WTC11 (cell line): ENCODE data around the gene APH1A. TPM values are rescaled to one million over a fixed set of nuclear protein-coding genes. Genes with fewer than 3 reads are reported as not detected.

Source experiments
- ATAC-seq: fragments of 200-7000 bp; cut with Tn5 transposase; 2 replicates; pipeline ENCODE4 v1.10.0; 2021; ENCODE audit warnings: mild to moderate bottlenecking, moderate library complexity
- CTCF ChIA-PET: fragments of 300-600 bp; sonication (Branson Sonifier 250); formaldehyde crosslinking; loops from one replicate; lab custom pipeline; 2021; ENCODE audit warnings: antibody characterized with exemption; lab: Charles Lee
- POLR2A ChIA-PET: fragments of 350-600 bp; sonication (Branson Sonifier 250); formaldehyde crosslinking; loops from one replicate; lab custom pipeline; 2021; ENCODE audit warnings: antibody characterized with exemption; lab: Charles Lee
- DNase-seq: peaks from one replicate; pipeline ENCODE4 v3.0.0; 2021; ENCODE audit warnings: low spot score
- H3K27ac Mint-ChIP-seq: 2 replicates; pipeline ENCODE4 v1.8.0; 2021; ENCODE audit warnings: mixed read lengths
- H3K27me3 Mint-ChIP-seq: 2 replicates; pipeline ENCODE4 v1.8.0; 2021; ENCODE audit warnings: low read depth, mild to moderate bottlenecking, moderate library complexity, mixed read lengths
- H3K36me3 Mint-ChIP-seq: 2 replicates; pipeline ENCODE4 v1.8.0; 2021; ENCODE audit warnings: mixed read lengths
- H3K4me1 Mint-ChIP-seq: 2 replicates; pipeline ENCODE4 v1.8.0; 2022; ENCODE audit warnings: mixed read lengths
- H3K4me3 Mint-ChIP-seq: 2 replicates; pipeline ENCODE4 v1.8.0; 2021; ENCODE audit warnings: mild to moderate bottlenecking, moderate library complexity, mixed read lengths
- H3K9me3 Mint-ChIP-seq: 2 replicates; pipeline ENCODE4 v1.8.0; 2021; ENCODE audit warnings: mixed read lengths
- ATF1 ChIP-seq: sonication (generic); formaldehyde crosslinking; IDR thresholded peaks from 2 replicates; pipeline ENCODE4 v1.8.1; 2023; ENCODE audit warnings: mild to moderate bottlenecking, moderate library complexity, missing genetic modification reagents
- CREB1 ChIP-seq: sonication (generic); formaldehyde crosslinking; IDR thresholded peaks from 2 replicates; pipeline ENCODE4 v1.8.0; 2023; ENCODE audit warnings: mild to moderate bottlenecking, missing genetic modification reagents
- FOXP1 ChIP-seq: sonication (generic); formaldehyde crosslinking; IDR thresholded peaks from 2 replicates; pipeline ENCODE4 v1.8.0; 2022; ENCODE audit warnings: missing genetic modification reagents, mild to moderate bottlenecking, moderate library complexity, borderline replicate concordance
- GTF2I ChIP-seq: fragments of 250-450 bp; sonication (Bioruptor Pico); conservative IDR thresholded peaks from 2 replicates; pipeline ENCODE4 v1.4.0; 2021; ENCODE audit warnings: mild to moderate bottlenecking
- JAZF1 ChIP-seq: fragments of 250-450 bp; sonication (Bioruptor Pico); IDR thresholded peaks from 2 replicates; pipeline ENCODE4 v1.9.0; 2021; ENCODE audit warnings: moderate library complexity, mild to moderate bottlenecking, inconsistent platforms
- KAT7 ChIP-seq: sonication (generic); formaldehyde crosslinking; IDR thresholded peaks from 2 replicates; pipeline ENCODE4 v1.8.1; 2023; ENCODE audit warnings: missing genetic modification reagents, mild to moderate bottlenecking, borderline replicate concordance
- MYBL2 ChIP-seq: sonication (generic); formaldehyde crosslinking; IDR thresholded peaks from 2 replicates; pipeline ENCODE4 v1.8.1; 2023; ENCODE audit warnings: mild to moderate bottlenecking, moderate library complexity, missing genetic modification reagents
- PRRX2 ChIP-seq: fragments of 250-450 bp; sonication (Bioruptor Pico); IDR thresholded peaks from 2 replicates; pipeline ENCODE4 v1.8.0; 2021; ENCODE audit warnings: mild to moderate bottlenecking
- TCF7 ChIP-seq: sonication (generic); formaldehyde crosslinking; IDR thresholded peaks from 2 replicates; pipeline ENCODE4 v1.8.0; 2022; ENCODE audit warnings: mild to moderate bottlenecking, low read depth, missing genetic modification reagents, moderate library complexity
- ZNF317 ChIP-seq: sonication (generic); formaldehyde crosslinking; IDR thresholded peaks from 2 replicates; pipeline ENCODE4 v1.8.1; 2023; ENCODE audit warnings: low read depth, mild to moderate bottlenecking, moderate library complexity, missing genetic modification reagents, borderline replicate concordance
- ZNF423 ChIP-seq: fragments of 250-450 bp; sonication (Bioruptor Pico); IDR thresholded peaks from 2 replicates; pipeline ENCODE4 v2.1.2; 2022; ENCODE audit warnings: mild to moderate bottlenecking, moderate library complexity
- ZNF671 ChIP-seq: fragments of 250-450 bp; sonication (Bioruptor Pico); IDR thresholded peaks from 2 replicates; pipeline ENCODE4 v1.8.0; 2021; ENCODE audit warnings: mild to moderate bottlenecking
- total RNA-seq: library from RNA; stranded (reverse); gene quantifications from 3 replicates; pipeline ENCODE4 v1.2.3, GENCODE V29; 2021
- TF ChIP-seq, protein P1 (sequence below): fragments of 250-450 bp; sonication (Bioruptor Pico); IDR thresholded peaks from 2 replicates; pipeline ENCODE4 v1.9.0; 2021; ENCODE audit warnings: mild to moderate bottlenecking
- TF ChIP-seq, protein P2 (sequence below): sonication (generic); formaldehyde crosslinking; IDR thresholded peaks from 2 replicates; pipeline ENCODE4 v1.8.0; 2022; ENCODE audit warnings: mild to moderate bottlenecking, missing genetic modification reagents
- TF ChIP-seq, protein P3 (sequence below): sonication (generic); formaldehyde crosslinking; IDR thresholded peaks from 2 replicates; pipeline ENCODE4 v1.8.1; 2022; ENCODE audit warnings: mild to moderate bottlenecking, missing genetic modification reagents, moderate library complexity, borderline replicate concordance
- TF ChIP-seq, protein P4 (sequence below): sonication (generic); formaldehyde crosslinking; IDR thresholded peaks from 2 replicates; pipeline ENCODE4 v1.8.0; 2023; ENCODE audit warnings: mild to moderate bottlenecking, missing genetic modification reagents
- TF ChIP-seq, protein P5 (sequence below): sonication (generic); formaldehyde crosslinking; IDR thresholded peaks from 2 replicates; pipeline ENCODE4 v1.8.0; 2022; ENCODE audit warnings: mild to moderate bottlenecking, missing genetic modification reagents
- TF ChIP-seq, protein P6 (sequence below): sonication (generic); formaldehyde crosslinking; IDR thresholded peaks from 2 replicates; pipeline ENCODE4 v1.8.0; 2023; ENCODE audit warnings: missing genetic modification reagents
- TF ChIP-seq, protein P7 (sequence below): sonication (generic); formaldehyde crosslinking; IDR thresholded peaks from 2 replicates; pipeline ENCODE4 v1.8.0; 2023; ENCODE audit warnings: missing genetic modification reagents, mild to moderate bottlenecking, borderline replicate concordance

APH1A gene
- total RNA-seq, 1 experiment from 2014 or later = 120 TPM

DNA sequence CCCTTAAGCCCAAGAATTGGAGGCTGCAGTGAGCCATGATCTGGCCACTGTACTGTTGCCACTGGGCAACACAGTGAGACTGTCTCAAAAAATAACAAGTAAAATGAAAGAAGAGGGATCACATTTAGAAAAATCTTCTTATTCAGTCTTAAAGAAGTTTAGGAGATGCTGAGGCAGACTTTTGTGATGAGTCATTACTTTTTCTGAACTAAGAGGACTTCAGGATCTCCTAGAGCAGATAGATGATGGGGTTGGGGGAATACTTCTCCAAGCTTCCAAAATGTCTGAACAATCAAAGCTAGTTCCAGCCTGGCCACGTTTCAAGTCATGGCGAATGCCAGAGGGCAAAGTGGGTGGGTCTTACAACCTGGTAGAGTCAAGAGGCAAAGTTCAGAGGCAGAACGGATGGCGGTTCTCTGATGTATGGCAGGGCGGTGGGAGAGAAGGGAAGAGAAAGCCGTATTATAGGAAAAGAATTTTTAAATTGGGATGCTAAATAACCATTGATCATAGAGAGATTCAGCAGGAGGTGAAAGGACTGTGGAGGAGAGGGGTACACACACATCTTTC lies 11.4 kb upstream of the APH1A start:
- Mint-ChIP-seq H3K36me3 (peaks cover 15% of the 10 kb centered on the region), H3K27me3 (peaks cover 36% of the 10 kb centered on the region), H3K27ac (no peak overlapping the region; the same call in 1 of the 2 replicates), H3K4me3 (peak overlapping the region; percentile 91), H3K9me3 (no peaks in the 10 kb centered on the region), H3K4me1 (peaks cover 22% of the 10 kb centered on the region)
- TF ChIP-seq, protein P1, sequence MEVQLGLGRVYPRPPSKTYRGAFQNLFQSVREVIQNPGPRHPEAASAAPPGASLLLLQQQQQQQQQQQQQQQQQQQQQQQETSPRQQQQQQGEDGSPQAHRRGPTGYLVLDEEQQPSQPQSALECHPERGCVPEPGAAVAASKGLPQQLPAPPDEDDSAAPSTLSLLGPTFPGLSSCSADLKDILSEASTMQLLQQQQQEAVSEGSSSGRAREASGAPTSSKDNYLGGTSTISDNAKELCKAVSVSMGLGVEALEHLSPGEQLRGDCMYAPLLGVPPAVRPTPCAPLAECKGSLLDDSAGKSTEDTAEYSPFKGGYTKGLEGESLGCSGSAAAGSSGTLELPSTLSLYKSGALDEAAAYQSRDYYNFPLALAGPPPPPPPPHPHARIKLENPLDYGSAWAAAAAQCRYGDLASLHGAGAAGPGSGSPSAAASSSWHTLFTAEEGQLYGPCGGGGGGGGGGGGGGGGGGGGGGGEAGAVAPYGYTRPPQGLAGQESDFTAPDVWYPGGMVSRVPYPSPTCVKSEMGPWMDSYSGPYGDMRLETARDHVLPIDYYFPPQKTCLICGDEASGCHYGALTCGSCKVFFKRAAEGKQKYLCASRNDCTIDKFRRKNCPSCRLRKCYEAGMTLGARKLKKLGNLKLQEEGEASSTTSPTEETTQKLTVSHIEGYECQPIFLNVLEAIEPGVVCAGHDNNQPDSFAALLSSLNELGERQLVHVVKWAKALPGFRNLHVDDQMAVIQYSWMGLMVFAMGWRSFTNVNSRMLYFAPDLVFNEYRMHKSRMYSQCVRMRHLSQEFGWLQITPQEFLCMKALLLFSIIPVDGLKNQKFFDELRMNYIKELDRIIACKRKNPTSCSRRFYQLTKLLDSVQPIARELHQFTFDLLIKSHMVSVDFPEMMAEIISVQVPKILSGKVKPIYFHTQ (CRISPR knock-in tag) = no peak
- TF ChIP-seq ZNF317 (no peak), CREB1 (no peak), TCF7 (no peak), JAZF1 (CRISPR knock-in tag) (no peak), PRRX2 (CRISPR knock-in tag) (no peak), MYBL2 (no peak), GTF2I (CRISPR knock-in tag) (no peak), FOXP1 (no peak), ATF1 (CRISPR knock-in tag) (no peak)
- TF ChIP-seq, protein P2, sequence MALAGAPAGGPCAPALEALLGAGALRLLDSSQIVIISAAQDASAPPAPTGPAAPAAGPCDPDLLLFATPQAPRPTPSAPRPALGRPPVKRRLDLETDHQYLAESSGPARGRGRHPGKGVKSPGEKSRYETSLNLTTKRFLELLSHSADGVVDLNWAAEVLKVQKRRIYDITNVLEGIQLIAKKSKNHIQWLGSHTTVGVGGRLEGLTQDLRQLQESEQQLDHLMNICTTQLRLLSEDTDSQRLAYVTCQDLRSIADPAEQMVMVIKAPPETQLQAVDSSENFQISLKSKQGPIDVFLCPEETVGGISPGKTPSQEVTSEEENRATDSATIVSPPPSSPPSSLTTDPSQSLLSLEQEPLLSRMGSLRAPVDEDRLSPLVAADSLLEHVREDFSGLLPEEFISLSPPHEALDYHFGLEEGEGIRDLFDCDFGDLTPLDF (CRISPR knock-in tag) = no peak
- TF ChIP-seq, protein P3, sequence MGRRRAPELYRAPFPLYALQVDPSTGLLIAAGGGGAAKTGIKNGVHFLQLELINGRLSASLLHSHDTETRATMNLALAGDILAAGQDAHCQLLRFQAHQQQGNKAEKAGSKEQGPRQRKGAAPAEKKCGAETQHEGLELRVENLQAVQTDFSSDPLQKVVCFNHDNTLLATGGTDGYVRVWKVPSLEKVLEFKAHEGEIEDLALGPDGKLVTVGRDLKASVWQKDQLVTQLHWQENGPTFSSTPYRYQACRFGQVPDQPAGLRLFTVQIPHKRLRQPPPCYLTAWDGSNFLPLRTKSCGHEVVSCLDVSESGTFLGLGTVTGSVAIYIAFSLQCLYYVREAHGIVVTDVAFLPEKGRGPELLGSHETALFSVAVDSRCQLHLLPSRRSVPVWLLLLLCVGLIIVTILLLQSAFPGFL (CRISPR knock-in tag) = no peak
- TF ChIP-seq, protein P4, sequence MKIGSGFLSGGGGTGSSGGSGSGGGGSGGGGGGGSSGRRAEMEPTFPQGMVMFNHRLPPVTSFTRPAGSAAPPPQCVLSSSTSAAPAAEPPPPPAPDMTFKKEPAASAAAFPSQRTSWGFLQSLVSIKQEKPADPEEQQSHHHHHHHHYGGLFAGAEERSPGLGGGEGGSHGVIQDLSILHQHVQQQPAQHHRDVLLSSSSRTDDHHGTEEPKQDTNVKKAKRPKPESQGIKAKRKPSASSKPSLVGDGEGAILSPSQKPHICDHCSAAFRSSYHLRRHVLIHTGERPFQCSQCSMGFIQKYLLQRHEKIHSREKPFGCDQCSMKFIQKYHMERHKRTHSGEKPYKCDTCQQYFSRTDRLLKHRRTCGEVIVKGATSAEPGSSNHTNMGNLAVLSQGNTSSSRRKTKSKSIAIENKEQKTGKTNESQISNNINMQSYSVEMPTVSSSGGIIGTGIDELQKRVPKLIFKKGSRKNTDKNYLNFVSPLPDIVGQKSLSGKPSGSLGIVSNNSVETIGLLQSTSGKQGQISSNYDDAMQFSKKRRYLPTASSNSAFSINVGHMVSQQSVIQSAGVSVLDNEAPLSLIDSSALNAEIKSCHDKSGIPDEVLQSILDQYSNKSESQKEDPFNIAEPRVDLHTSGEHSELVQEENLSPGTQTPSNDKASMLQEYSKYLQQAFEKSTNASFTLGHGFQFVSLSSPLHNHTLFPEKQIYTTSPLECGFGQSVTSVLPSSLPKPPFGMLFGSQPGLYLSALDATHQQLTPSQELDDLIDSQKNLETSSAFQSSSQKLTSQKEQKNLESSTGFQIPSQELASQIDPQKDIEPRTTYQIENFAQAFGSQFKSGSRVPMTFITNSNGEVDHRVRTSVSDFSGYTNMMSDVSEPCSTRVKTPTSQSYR = no peak
- ChIA-PET CTCF (interaction anchor here (2.1 to 7.6 kb wide), 2 partner anchors 10 to 25 kb away, joined by 17 to 123 read pairs; partner anchors contain the start of genes APH1A and CA14), POLR2A (interaction anchor here (3.2 kb wide), 1 partner anchor 24 kb away, joined by 23 read pairs; no protein-coding TSS in a partner anchor)
- no peak for ATAC-seq
- DNase-seq = no peak

DNA sequence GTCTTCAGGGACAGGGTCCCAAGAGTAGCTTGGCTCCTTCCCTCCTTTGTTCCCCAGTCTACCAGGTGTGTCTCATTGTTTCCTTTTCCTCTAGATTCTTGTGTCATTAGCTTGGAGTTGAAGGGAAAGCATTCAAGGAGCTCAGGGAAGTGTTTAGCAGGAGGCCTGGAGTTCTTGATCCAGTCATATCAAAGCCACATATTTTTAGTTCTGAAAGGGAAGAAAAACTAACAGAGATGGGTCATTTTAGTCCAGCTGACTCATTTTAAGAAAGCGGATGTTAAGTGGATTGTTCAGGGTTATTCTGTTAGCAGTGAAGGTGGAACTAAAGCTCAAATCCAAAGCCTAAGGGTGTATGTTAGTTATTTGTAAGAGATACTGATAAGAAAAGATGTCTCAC lies 4.5 kb upstream of the APH1A start:
- H3K36me3 Mint-ChIP-seq = no peaks in the 10 kb centered on the region
- peaks cover 33% of the 10 kb centered on the region for H3K4me1 Mint-ChIP-seq
- H3K4me3 Mint-ChIP-seq = peak overlapping the region; percentile 68
- ChIA-PET CTCF (interaction anchor here (1.3 to 2.7 kb wide), 4 partner anchors 9 to 86 kb away, joined by 6 to 55 read pairs (median 31); partner anchors contain the start of genes CA14 and CIART), POLR2A (interaction anchor here (0.6 to 3.6 kb wide), 5 partner anchors 9 to 486 kb away, joined by 4 to 43 read pairs (median 7); partner anchors contain the start of genes CA14, CIART and RPRD2)
- peak overlapping the region; percentile 61 for H3K27ac Mint-ChIP-seq
- DNase-seq (no peak), ATAC-seq (no peak)
- H3K27me3 Mint-ChIP-seq = no peaks in the 10 kb centered on the region
- no peaks in the 10 kb centered on the region for H3K9me3 Mint-ChIP-seq
- TF ChIP-seq, protein P5, sequence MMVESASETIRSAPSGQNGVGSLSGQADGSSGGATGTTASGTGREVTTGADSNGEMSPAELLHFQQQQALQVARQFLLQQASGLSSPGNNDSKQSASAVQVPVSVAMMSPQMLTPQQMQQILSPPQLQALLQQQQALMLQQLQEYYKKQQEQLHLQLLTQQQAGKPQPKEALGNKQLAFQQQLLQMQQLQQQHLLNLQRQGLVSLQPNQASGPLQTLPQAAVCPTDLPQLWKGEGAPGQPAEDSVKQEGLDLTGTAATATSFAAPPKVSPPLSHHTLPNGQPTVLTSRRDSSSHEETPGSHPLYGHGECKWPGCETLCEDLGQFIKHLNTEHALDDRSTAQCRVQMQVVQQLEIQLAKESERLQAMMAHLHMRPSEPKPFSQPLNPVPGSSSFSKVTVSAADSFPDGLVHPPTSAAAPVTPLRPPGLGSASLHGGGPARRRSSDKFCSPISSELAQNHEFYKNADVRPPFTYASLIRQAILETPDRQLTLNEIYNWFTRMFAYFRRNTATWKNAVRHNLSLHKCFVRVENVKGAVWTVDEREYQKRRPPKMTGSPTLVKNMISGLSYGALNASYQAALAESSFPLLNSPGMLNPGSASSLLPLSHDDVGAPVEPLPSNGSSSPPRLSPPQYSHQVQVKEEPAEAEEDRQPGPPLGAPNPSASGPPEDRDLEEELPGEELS (CRISPR knock-in tag) = no peak
- no peak for TF ChIP-seq KAT7 (CRISPR knock-in tag)
- TF ChIP-seq, protein P6, sequence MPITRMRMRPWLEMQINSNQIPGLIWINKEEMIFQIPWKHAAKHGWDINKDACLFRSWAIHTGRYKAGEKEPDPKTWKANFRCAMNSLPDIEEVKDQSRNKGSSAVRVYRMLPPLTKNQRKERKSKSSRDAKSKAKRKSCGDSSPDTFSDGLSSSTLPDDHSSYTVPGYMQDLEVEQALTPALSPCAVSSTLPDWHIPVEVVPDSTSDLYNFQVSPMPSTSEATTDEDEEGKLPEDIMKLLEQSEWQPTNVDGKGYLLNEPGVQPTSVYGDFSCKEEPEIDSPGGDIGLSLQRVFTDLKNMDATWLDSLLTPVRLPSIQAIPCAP (CRISPR knock-in tag) = no peak
- TF ChIP-seq, protein P7, sequence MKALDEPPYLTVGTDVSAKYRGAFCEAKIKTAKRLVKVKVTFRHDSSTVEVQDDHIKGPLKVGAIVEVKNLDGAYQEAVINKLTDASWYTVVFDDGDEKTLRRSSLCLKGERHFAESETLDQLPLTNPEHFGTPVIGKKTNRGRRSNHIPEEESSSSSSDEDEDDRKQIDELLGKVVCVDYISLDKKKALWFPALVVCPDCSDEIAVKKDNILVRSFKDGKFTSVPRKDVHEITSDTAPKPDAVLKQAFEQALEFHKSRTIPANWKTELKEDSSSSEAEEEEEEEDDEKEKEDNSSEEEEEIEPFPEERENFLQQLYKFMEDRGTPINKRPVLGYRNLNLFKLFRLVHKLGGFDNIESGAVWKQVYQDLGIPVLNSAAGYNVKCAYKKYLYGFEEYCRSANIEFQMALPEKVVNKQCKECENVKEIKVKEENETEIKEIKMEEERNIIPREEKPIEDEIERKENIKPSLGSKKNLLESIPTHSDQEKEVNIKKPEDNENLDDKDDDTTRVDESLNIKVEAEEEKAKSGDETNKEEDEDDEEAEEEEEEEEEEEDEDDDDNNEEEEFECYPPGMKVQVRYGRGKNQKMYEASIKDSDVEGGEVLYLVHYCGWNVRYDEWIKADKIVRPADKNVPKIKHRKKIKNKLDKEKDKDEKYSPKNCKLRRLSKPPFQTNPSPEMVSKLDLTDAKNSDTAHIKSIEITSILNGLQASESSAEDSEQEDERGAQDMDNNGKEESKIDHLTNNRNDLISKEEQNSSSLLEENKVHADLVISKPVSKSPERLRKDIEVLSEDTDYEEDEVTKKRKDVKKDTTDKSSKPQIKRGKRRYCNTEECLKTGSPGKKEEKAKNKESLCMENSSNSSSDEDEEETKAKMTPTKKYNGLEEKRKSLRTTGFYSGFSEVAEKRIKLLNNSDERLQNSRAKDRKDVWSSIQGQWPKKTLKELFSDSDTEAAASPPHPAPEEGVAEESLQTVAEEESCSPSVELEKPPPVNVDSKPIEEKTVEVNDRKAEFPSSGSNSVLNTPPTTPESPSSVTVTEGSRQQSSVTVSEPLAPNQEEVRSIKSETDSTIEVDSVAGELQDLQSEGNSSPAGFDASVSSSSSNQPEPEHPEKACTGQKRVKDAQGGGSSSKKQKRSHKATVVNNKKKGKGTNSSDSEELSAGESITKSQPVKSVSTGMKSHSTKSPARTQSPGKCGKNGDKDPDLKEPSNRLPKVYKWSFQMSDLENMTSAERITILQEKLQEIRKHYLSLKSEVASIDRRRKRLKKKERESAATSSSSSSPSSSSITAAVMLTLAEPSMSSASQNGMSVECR (CRISPR knock-in tag) = no peak
- no peak for TF ChIP-seq ZNF671 (CRISPR knock-in tag)
- no peak for TF ChIP-seq GTF2I (CRISPR knock-in tag)
- TF ChIP-seq ZNF423 (CRISPR knock-in tag) = no peak
